GM18861 (cell line): ENCODE data around the gene NFIX.

Experiments used
- ATAC-seq: cut with Tn5 transposase; IDR thresholded peaks from one replicate; pipeline ENCODE4 v1.9.1; 2021; ENCODE audit not compliant: unreplicated experiment

Gene NFIX

DNA sequence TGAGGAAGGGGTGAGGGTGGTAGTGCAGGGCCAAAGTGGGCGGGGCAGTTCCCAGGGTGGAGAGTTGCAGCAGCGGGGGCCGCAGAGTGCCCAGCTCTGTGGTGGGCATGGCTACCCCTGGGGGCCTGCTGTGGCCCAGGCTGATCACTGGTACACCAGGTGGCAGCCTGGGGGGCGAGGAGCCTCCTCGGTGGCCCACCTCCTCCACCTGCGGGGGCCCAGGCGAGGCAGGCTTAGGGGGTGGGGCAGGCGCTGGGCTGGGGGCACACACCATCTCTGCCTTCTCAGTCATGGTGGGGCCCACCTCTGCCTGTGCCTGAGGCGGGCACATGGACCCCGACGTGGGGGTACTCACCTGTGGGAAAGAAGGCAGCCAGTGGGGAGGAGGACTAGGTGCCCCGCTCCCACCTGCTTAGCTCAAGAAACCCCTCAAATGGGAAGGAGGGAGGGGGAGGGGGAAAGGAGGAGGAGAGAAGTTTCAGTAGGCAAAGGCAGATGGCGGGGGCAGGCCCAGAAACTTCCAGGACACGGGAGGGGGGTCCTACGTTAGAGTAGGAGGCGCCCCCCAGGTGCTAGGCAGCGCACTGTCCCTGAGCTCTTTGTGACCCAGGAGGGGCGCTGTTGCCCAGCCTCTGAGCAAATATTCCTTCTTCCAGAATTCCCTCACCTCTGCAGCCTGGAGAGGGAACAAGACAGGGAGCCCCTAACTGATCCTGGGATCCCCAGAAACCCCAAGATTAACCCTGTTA is 105.7 kb downstream of the NFIX start:
- no peak for ATAC-seq

DNA sequence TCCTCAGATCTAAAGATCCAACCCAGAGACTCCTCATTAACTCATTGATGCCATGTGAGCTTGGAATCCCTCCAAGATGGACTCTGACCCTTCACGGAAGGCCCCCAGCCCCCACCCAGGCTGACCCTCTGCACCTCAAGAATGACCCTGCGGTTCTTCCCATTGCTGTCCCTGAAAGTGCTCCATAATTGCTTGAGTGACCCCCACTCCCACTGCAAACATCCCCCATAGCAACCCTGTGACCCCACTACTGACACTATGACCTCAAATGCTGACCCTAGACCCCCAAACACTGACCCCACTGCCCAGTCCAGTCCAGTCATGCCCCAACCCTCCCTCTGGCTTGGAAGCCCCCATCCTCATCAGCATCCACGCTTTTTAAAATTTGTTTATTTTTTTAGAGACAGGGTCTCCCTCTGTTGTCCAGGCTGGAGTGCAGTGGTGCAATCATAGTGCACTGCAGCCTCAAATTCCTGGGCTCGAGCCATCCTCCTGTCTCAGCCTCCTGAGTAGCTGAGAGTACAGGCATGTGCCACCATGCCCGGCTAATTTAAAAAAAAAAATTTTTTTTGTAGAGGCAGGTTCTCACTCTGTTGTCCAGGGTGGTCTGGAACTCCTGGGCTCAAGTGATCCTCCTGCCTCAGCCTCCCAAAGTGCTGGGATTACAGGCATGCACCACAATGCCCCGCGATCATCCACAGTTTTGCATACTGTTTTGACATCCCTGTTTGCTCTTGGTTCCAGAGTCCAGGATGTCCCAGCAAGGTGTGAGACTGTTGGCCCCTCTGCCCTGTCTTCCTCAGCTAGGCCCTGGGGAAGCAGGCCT is 106.5 kb downstream of the NFIX start:
- ATAC-seq, result no peak

DNA sequence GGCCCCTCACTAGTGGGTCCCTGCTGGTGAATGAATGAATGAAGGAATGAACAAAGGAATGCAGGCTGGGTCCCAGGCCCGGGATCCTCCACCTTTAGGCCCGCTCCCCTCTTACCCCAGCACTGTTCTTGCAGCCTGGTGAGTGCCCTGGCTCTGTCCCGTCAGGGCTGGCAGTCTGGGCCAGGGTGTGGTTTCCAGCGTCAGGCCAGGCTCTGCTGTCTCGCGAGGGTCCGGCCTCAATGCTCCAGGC is 107.1 kb downstream of the NFIX start:
- no peak for ATAC-seq

DNA sequence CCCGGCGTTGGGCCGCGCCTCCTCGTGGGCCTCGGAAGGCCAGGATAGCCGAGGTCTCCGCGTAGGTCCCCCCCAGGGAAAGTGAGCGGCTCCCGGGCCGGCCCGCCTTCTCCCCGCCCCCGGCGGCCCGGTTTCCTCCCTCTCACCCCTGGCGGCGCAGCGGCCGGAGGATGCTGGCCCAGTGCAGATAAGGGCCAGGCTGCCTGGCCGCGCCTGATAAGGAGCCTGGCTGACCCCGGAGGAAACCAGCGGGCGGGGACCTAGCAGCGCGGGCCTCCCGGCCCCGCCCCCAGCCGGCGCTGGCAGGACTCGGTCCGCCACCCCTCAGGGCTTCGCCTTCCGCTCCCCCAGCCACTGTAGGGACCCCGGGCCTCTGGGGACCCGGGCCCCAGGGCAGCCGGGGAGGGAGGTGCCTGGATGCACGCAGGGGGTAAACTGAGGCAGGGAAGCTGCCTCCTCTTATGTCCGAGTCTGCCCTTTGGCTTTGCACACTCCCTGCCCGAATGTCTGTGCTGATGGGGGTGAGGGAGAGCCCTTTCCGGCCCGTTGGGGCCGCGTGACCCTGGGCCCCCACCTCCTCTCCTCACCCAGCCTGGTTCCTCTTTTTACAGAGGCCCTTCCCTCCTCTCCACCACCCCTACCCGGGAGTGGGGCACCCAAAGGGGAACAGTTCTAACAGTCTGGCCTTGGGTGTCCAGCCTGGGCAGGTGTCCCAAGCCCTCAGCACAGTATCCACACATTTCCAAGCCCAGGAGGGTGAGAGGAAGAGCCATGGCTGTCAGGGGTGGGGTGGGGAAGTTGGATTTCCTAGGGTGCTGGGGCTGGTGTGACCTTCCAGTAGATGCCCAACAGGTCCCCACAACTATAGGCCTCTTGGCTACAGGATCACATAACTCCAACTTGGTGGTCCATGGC is 107.6 kb downstream of the NFIX start, which contains the start of gene LYL1:
LYL1 (minus strand) TSS at position 193 of the 915 bp plus-strand sequence. CDS start 1,687 bp downstream, outside the sequence.
- peak; percentile 42 for ATAC-seq

DNA sequence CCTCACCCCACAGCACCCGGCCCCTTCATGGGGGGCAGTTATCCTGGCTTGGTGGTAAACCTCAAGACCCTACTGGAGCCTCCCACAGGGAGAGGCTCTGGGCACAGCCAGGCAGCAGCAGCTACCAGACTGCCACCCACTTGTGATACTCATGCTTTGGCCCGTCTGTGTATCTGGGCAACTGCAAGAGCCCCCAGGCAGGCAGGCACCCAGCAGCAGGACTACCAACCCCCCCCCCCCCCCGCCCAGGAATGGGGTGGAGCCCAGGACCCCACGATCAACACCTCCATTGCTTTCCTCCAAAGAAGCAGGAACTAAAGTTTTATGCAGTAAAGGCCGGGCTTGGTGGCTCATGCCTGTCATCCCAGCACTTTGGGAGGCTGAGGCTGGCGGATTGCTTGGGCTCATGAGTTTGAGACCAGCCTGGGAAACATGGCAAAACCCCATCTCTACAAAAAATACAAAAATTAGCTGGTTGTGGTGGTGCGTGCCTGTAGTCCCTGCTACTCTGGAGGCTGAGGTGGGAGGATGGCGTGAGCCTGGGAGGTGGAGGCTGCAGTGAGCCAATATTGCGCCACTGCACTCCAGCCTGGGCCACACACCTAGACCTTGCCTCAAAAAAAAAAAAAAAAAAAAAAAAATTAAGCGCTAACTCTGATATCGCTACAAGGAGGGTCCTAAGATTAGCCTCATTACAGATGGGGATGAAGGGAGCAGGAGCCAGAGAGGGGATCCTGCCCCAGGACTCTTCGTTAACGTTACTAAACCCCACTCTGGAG is 108.5 kb downstream of the NFIX start:
- ATAC-seq, result no peak

DNA sequence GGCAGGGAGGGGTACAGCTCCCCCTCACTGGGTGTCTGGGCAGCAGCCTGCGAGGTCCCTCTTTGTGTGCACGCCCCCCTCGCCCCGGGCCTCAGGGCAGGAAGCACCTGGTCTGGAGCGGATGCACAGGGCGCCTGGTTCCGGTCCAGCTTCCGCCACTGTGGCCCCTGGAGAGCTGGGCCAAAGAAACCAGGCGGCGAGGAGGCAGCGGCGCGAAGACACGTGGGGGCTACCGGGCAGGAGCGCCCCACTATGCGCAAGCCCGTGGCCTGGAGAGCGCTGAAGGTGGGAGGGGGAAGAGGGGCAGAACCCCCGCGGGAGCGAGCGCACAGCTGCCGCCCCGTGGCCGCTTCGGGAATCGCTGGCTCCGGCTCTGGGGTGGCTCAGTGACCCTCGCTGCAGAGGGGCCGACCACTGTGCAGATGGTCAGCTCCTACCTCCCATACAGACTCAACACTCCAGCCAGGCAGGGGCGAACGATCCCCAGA is 109.1 kb downstream of the NFIX start:
- ATAC-seq, result peak; percentile 27

DNA sequence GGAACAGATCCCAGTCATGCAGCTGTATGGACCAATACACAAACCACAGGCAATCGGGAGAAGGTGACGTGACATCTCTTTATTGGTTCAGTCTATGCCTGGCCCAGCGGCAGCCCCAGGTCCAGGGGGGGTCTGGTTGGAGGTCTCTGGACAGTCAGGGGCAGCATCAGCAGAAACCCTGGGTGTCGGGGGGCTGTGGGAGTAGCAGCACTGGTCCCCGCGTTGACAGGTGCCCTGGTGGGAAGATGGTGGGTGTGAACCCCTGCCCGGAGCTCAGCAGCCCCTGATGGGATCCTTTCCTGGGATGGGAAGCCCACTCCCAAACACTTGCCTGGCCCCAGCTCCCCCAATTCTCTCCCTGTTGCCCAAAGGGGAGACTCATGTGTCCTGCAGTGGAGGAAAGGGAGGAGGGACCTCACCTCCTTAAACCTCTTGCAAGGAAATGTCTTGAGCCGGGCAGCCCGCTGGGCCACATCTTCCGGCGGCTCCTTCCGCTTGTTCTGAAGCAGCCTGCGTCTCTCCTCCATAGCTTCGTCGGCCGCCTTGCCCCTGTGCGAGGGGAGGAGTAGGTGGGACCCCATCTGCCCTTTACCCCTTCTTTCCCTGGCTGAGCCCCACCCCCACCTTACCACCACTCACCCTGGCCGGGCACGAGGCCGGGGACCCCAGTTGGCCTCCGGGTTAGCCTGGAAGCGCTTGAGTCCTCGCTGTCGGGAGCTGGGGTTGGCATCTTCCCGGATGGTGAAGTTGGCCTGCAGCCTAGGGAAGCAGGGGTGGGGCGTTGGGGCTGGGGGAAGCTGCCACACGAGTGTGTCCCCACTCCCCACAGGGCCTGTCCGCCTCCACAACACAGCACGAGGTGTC is 109.8 kb downstream of the NFIX start:
- no peak for ATAC-seq

DNA sequence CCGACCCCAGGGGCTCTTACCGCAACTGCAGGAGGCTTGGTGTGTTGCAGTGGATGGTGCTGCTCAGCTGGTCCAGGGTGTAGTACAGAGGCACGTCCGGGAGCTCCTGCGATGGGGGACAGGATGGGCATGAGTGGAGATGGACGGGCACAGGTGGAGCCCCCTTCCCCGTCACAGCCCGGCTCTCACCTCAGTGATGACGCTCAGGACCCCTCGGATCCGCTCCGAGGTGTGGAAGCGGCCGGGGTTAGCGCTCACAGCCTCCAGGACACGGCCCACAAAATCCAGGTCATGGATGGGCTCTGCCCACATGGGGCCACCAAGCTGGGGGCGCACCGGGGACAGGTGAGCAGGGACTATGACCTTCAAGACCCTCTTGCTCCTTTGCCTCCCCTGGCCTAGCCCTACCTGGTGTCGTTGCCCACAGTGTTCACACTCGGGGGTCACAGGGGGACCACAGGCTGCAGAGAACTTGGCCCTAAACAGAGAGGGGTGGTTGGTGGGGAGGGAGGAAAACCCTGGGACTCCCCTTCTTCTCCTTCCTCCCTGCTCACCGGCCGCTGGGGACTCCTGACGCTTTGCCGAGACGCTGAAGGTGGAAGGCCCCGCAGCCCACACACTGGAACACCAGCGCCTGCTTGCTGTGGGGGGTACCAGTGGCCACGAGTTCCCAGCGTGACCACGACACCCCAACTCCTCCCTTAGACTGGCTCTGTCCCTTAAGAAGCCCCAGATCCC is 114.3 kb downstream of the NFIX start:
- no peak for ATAC-seq

DNA sequence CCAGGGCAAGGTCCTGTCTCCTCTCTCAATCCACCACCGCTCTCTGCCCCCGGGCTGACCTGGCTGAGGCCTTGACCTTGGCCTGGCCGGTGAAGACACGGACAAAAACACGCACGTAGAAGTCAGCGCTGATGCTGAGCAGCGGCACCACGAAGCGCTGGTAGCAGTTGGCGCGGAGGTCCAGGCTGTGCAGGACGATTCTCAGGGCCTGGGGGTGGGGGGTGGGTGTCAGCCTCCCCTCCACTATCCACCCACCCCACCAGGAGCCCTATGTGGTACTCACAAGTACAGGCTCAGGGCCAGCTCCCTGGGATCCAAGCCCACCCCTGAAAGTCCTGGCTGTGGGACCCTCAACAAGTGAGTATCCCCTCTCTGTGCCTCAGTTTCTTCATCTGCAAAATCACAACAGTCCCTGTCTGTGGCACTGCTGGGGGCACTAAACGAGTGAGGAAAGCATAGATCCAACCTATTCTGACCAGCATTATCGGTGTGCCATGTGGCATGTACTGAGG is 114.9 kb downstream of the NFIX start:
- no peak for ATAC-seq

DNA sequence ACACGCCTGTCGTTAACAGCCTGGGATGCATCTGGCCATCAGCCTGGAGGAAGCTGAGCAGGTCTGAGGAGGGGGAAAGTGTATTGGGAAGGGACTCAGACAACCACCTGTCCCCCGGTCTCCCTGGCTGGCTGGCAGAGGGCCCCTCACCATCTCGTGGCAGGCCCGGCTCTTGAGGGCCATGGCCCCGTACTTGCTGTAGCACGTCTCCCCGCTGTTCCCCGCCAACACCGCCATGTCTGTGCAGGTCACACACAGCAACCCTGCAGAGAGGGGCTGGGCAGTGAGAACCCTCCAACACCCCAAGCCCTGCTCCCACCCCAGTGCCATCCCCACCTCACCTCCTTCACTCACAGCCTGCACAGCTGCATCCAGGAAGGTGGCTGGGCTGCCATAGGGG is 117.3 kb downstream of the NFIX start:
- no peak for ATAC-seq

DNA sequence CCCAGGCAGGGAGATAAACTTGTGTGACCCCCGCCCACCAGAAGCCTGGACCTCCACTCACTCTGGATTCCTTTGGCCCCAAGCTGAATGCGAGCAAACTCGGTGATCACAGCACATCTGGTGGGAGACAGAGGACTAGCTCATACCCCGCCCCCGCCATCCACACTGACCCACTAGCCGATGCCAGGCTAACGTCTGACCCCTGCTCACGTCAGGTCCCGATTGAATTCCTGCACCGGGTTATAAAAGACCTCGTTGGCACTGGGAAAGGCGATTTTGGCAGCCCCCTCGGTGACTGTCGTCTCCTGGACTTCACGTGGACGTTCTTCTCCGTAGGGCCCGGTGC is 120.6 kb downstream of the NFIX start:
- ATAC-seq, result no peak

DNA sequence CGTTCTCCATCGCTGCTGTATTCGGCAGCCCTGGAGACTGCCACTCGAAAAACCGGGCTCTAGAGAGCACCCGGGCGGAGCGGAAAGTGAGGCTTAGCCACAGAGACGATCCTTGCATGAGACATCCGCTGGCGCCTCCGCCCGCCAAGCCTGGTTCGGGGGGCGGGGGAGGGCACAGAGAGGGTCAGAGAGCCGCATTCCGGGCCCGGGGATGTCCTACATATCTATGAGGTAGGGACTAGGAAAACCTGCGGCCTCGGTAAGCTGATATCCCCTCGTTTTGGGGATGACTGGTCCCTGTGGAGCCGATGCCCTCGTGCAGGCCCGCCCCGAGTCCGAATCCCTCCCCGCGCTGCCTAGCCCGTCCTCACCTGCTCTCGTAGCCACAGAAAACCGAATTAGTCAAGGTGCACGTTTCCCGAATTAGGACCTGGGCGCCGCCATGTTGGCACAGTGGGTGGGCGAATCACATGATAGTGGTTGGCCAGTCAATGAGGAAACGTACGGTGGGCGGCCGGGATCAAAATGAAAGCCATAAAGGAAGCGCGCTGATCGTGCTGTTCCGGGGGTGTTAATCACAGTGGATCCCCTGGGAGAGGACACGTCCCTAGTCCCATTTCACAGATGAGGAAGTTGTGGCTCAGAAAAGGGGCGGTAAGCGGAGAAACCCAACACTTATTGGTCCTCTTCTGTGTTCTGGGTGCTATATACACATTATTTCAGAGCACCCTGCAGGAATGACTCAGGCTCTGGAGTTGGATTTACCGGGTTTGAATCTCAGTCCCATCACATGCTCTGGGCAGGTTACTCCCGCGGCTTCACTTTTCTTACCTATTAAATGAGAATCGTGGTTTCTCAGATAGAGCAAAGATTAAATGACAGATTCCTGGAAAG is 121.3 kb downstream of the NFIX start, which contains the start of gene TRMT1:
TRMT1 (minus strand) TSS at position 459 of the 894 bp plus-strand sequence; CDS start at position 118, 341 bp downstream.
- peak; percentile 35 for ATAC-seq

DNA sequence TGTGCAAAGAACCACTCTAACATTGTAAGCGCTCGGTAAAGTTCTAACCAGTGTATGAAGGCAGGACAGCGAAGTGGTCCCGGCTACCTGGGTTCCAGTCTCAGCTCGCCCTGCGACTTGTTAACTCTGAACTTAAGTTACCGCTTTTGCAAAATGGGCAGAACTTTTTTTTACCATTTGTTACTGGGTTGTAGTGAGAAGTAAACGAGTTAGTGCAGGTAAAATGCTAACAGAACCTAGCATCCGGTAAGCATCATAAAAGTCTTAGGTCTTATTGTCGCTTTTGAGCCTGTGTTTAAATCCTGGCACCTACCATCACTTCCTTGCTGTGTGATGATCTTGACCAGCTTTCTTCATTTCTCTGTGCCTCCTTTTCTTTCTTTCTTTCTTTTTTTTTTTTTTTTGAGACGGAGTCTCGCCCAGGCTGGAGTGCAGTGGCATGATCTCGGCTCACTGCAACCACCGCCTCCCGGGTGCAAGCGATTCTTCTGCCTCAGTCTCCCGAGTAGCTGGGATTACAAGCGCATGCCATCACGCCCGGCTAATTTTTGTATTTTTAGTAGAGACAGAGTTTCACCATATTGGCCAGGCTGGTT is 122.0 kb downstream of the NFIX start:
- ATAC-seq, result no peak

DNA sequence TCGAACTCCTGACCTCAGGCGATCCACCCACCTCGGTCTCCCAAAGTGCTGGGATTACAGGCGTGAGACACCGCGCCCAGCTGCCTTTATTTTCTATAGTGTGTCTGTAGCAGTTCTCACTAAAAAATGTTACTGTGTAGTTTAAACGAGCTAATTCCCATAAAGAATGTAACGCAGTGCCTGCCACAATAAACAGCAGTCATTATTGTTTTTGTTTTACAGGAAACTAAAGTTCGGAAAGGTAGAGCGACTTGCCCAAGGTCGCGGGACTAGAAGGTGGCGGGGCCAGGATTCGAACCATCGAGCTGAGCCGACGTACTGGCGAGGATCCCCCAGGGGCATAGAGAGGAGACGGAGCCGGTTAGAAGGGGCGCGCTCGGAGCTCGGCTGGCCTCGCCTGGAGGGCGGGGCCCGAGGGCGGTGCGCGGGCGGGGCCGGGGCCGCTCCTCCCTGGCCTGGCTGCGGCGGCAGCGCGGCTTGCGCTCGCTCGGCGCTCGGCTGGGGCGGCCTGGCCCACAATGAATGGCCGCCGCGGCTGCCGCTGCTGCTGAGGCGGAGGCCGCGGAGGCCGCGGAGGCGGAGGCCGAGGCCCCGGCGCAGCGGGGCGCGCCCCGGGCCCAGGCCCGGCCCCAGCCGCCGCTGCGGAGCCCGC is 122.6 kb downstream of the NFIX start, which contains the start of gene NACC1:
NACC1 (plus strand) TSS at position 493 of the 652 bp plus-strand sequence. CDS start 16,944 bp downstream, outside the sequence.
- peak; percentile 49 for ATAC-seq

DNA sequence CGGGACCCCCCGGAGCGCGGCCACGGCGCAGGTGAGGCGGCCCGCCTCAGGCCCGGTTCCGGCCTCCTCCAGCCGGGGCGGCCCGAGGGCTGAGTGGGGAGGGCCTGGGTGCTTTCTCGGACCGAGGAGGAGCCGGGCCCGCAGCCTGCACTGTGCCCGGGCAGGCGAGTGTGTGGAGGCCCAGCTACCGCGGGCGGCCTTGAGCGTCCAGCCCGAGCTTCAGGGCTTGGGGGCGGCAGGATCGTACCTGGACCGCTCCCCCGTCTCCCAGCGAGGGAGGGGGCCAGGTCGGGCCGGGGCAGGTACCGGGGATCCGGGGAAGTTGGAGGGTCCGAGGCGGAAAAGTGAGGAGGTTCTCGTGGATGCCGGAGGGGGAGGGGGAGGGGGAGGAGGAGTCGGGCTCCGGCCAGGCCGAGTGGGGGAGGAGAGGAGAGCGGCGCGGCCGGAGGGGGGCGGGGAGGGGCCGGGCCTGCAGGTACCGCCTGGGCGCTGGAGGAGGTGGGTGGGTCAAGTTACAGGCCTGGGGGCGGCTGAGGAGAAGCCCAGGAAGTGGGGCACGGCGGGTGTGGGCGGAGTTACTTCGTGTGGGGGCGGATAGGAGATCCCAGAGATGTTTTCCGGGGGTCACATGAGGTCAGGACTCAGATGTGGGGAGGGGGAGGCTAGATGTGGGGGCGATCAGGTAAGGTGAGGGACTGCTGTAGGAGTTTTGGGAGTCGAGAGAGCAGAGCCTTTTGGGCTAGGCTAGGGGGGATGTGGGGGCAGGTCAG is 123.3 kb downstream of the NFIX start:
- ATAC-seq, result peak; percentile 3

DNA sequence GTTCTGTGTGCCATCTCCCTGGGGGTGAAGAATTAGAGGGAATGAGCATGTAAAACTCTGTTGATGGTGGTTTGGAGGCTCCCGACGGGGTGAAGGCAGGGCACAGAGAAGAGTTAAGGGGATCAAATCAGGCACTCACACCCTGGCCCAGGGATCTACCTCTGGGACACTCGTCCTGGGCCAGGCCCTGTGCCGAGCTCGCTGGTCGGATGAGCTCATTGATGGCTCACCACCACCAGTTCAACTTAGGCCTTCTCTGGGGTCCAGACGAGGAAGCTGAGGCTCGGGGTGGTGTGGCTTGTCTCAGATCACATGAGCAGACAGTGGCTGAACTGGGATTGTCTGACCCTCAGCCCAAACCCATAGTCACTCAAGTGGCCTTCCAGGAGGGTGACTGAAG is 124.4 kb downstream of the NFIX start:
- ATAC-seq, result no peak
